Neural crest cell (in vitro differentiated cells): Measurements from ENCODE around the gene FAM50B. TPM values are rescaled to one million over a fixed set of nuclear protein-coding genes. Genes with fewer than 3 reads are reported as not detected.

Experiments used
- DNase-seq: peaks from one replicate; pipeline ENCODE4 v3.0.0; 2021; ENCODE audit warnings: low read depth, mixed read lengths, low spot score
- H3K27ac Mint-ChIP-seq: one replicate; pipeline ENCODE4 v1.8.0; 2021; ENCODE audit warnings: mild to moderate bottlenecking, mixed read lengths; ENCODE audit not compliant: unreplicated experiment
- H3K27me3 Mint-ChIP-seq: 2 replicates; pipeline ENCODE4 v1.8.0; 2021; ENCODE audit warnings: low read depth, mild to moderate bottlenecking, mixed read lengths
- H3K36me3 Mint-ChIP-seq: 2 replicates; pipeline ENCODE4 v1.8.0; 2021; ENCODE audit warnings: low read depth, mild to moderate bottlenecking, mixed read lengths
- H3K4me1 Mint-ChIP-seq: 2 replicates; pipeline ENCODE4 v1.8.0; 2021; ENCODE audit warnings: mixed read lengths
- H3K4me3 Mint-ChIP-seq: one replicate; pipeline ENCODE4 v1.8.0; 2021; ENCODE audit warnings: mild to moderate bottlenecking, mixed read lengths
- H3K9me3 Mint-ChIP-seq: 2 replicates; pipeline ENCODE4 v1.8.0; 2021; ENCODE audit warnings: mixed read lengths
- long read RNA-seq: library from polyadenylated mRNA; unstranded; transcript quantifications from one replicate; pipeline ENCODE4 v2.0.0, GENCODE V29; 2020
- total RNA-seq: library from RNA; stranded (reverse); gene quantifications from 2 replicates; pipeline ENCODE4 v1.2.1, GENCODE V29; 2021
- TF ChIP-seq, protein P1 (sequence below): fragments of 200-600 bp; sonication (generic); conservative IDR thresholded peaks from 2 replicates; pipeline ENCODE4 v1.5.0; 2021; ENCODE audit warnings: antibody characterized with exemption, mild to moderate bottlenecking

FAM50B gene, protein sequence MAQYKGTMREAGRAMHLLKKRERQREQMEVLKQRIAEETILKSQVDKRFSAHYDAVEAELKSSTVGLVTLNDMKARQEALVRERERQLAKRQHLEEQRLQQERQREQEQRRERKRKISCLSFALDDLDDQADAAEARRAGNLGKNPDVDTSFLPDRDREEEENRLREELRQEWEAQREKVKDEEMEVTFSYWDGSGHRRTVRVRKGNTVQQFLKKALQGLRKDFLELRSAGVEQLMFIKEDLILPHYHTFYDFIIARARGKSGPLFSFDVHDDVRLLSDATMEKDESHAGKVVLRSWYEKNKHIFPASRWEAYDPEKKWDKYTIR
- 2.5 and 2.9 TPM in 2 replicates for total RNA-seq
- long read RNA-seq, transcript FAM50B-202 (1 exons, 1,935 nt): major isoform, 5 of 9 reads
- long read RNA-seq, partial matches to known transcripts: 0 of 9 reads
- long read RNA-seq, other reads (novel, unspliced or antisense): 0 of 9 reads

DNA sequence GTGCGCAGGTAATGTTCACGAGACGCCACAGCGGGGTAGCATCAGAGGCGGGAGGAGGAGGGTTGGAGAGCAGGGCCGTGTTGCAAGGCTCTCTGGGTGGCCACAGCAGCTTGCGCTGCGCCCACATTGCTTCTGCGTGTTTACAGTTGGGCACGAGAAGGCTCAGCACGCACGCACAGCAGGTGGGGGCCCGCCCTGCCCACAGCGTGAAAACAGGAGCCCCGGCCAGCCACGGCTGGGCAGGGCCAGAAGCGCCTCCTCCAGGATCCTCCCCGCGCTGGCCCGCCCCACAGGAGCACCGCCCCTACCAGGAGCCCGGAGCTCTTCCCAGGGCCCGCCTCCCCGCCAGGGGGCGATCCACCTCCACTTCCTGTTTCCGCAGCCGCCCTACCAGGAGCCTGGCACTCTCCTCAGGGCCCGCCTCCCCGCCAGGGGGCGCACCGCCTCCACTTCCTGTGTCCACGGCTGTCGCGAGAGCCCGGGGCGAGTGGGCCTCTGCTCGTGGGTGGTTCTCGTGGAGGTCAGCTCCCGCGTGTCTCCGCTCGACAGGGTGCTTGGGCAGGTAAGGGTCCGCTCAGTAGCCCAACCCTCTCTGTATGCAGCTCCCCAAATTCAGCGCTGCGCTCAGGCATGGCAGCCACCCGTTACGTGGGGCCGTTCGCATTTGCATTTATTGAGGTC, at the start of gene FAM50B:
Gene FAM50B, plus strand, starts transcription at position 449 of the 681 bp plus-strand sequence. CDS start 439 bp downstream, outside the sequence.
- H3K4me1 Mint-ChIP-seq: peaks cover 13% of the 10 kb centered on the region
- no peaks in the 10 kb centered on the region for H3K36me3 Mint-ChIP-seq
- H3K27ac Mint-ChIP-seq: no peak within 1 kb of the TSS

DNA sequence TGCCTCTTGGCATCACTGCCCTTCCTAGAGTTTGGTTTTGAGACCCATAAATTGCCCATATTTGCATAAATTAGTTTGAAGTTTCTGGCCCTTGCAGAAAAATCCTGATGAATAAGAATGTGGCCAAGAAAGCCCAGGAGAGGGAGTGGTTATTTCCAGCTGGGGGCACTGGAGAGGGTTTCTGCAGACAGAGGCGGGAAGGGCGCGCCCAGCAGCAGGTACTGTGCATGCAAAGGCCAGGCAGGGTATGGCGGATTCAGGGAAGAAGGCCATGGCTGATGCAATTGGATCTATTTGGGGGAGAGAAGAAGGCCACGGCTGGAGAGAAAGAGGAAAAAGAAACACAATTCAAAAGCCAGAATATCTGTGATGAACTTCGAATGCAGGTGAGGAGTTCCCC, 49.5 kb upstream of the FAM50B start:
- Mint-ChIP-seq H3K4me1 (peaks cover 59% of the 10 kb centered on the region), H3K27me3 (no peaks in the 10 kb centered on the region), H3K27ac (peak overlapping the region; percentile 38), H3K9me3 (no peaks in the 10 kb centered on the region), H3K36me3 (no peaks in the 10 kb centered on the region), H3K4me3 (no peak overlapping the region)
- no peak for DNase-seq
- TF ChIP-seq, protein P1, sequence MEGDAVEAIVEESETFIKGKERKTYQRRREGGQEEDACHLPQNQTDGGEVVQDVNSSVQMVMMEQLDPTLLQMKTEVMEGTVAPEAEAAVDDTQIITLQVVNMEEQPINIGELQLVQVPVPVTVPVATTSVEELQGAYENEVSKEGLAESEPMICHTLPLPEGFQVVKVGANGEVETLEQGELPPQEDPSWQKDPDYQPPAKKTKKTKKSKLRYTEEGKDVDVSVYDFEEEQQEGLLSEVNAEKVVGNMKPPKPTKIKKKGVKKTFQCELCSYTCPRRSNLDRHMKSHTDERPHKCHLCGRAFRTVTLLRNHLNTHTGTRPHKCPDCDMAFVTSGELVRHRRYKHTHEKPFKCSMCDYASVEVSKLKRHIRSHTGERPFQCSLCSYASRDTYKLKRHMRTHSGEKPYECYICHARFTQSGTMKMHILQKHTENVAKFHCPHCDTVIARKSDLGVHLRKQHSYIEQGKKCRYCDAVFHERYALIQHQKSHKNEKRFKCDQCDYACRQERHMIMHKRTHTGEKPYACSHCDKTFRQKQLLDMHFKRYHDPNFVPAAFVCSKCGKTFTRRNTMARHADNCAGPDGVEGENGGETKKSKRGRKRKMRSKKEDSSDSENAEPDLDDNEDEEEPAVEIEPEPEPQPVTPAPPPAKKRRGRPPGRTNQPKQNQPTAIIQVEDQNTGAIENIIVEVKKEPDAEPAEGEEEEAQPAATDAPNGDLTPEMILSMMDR: no peak

More for the DNA sequence above, at the start of gene FAM50B:
- peak; percentile 88 for DNase-seq
- TF ChIP-seq, protein P1: peak; percentile 97
- Mint-ChIP-seq H3K4me3 (peak within 1 kb of the TSS; percentile 75), H3K27me3 (no peaks in the 10 kb centered on the region), H3K9me3 (no peaks in the 10 kb centered on the region)

DNA sequence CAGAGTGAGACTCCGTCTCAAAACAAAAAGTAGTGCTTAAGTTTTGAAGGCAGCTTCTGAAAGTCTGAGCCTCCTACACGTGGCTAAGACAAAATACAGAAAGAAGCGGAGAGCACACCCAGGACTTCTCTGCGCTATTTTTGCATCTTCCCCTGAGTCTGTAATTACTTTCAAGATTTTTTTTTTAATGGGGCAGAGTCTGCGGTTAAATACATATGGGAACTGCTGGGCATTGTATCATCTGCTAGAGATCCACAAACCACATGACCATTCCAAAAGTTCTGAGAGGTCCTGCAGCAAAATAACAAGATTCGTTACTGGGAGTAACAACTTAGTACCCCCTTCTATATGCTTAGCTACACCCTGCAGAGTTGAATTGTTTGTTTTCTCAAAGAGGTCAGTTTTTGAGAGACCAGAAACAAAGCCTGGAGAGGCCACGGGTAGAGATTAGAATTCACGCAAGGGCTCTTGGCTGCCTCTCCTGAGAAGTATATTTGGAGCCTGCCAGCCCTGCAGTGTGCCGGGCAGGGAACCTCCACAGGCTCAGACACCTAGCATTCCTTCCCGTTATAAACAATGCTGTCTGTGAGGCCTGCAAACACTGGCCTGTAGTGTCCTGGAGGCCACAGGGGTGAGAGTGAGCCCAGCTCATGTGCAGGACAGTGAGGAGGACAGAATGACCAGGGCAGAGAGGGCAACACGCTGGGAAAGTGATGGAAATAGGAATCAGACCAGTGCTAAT, 48.2 kb upstream of the FAM50B start:
- Mint-ChIP-seq H3K4me1 (peaks cover 55% of the 10 kb centered on the region), H3K27ac (no peak overlapping the region), H3K27me3 (no peaks in the 10 kb centered on the region), H3K4me3 (no peak overlapping the region), H3K9me3 (no peaks in the 10 kb centered on the region), H3K36me3 (no peaks in the 10 kb centered on the region)
- DNase-seq: no peak
- TF ChIP-seq, protein P1: no peak

DNA sequence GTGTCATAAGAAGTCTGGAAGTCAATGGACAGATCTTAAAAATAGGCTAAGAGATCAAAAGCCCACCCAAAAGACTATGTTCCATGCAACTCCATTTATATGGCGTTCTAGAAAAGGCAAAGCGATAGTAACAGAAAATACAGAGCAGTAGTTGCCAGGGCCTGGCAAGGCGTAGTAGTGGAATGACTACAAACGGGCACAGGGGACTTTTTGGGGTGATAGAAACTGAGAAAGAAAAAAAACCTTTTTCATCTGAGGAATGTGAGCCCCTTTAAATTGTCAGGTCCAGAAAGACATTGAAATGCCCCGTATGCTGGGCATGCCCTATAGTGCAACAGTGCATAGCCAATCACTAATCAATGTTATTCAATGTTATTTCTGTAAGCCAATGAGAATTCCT, 47.2 kb upstream of the FAM50B start:
- Mint-ChIP-seq H3K9me3 (no peaks in the 10 kb centered on the region), H3K27ac (no peak overlapping the region), H3K4me3 (no peak overlapping the region), H3K36me3 (no peaks in the 10 kb centered on the region), H3K27me3 (no peaks in the 10 kb centered on the region), H3K4me1 (peaks cover 45% of the 10 kb centered on the region)
- TF ChIP-seq, protein P1: no peak
- no peak for DNase-seq
